Duodenal mucosa (tissue), 2 donors: ENCODE results near the gene RNF213.
"Not testable (repeated sequence)": the region's sequence is repeated elsewhere in the genome, so short reads cannot be mapped to it uniquely, and the experiment has no call there.

Source experiments
- H3K27ac ChIP-seq: one replicate; pipeline ENCODE4 v1.7.0; 2013; ENCODE audit warnings: low read depth, low read length
- H3K27me3 ChIP-seq, 2 donors: one replicate each; pipeline ENCODE4 v1.7.0; 2013; ENCODE audit warnings: low read length in 2 of 2, control low read depth in 1 of 2; ENCODE audit not compliant: insufficient read depth in 2 of 2, control insufficient read depth in 1 of 2
- H3K36me3 ChIP-seq, 2 donors: one replicate each; pipeline ENCODE4 v1.7.0; 2013; ENCODE audit warnings: low read length in 2 of 2, control low read depth in 1 of 2; ENCODE audit not compliant: insufficient read depth in 2 of 2, control insufficient read depth in 1 of 2
- H3K4me1 ChIP-seq, 2 donors: one replicate each; pipeline ENCODE4 v1.7.0; 2013; ENCODE audit warnings: low read length in 2 of 2, control low read depth in 1 of 2; ENCODE audit not compliant: insufficient read depth in 2 of 2, control insufficient read depth in 1 of 2
- H3K4me3 ChIP-seq, 2 donors: one replicate each; pipeline ENCODE4 v1.7.0; 2013; ENCODE audit warnings: low read length in 2 of 2, low read depth in 1 of 2
- H3K9ac ChIP-seq, 2 donors: one replicate each; pipeline ENCODE4 v1.7.0; 2013; ENCODE audit warnings: low read length in 2 of 2, low read depth in 1 of 2
- H3K9me3 ChIP-seq, 2 donors: one replicate each; pipeline ENCODE4 v1.7.0; 2013; ENCODE audit warnings: low read length in 2 of 2, control low read depth in 1 of 2; ENCODE audit not compliant: control insufficient read depth in 1 of 2

RNF213 gene

DNA sequence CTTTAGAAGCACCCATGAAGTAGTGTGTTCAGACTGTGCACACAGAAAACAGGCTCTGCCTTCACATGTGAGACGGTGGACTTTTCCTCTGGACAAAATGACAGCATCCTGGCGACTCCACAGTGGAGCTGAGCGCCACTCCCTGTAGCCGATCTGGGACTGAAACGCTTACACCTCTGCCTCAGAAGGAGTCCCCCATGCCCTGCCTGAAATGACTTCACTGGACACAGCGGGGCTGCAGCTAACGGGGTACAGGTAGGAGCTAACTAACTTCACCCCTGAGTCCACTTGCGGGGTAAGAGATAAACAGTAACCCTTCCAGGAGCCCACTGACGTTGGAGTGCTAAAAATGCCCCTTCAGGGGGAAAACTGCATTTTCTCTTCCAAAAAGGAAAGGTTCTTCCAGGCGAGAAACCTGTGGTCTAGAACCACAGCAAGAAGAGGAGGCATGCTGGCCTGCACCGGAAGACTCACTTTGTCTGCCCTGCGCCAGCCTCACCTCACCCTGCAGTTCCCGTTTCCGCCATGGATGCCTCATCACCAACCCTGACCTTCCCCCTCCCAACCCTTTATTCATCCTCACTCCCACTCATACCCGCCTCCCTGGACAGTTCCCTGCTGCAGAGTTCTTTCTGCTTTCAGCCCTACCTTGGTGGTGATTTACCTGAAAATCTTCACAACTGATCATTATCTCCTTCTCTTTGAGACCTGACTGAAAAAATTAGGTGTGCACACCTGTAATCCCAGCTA, 134.9 kb downstream of the RNF213 start:
- H3K9me3 ChIP-seq = no peaks in the 10 kb centered on the region
- H3K27ac ChIP-seq = no peak overlapping the region
- no peak overlapping the region for H3K4me3 ChIP-seq
- no peaks in the 10 kb centered on the region for H3K4me1 ChIP-seq
- peaks cover 14 to 49% of the 10 kb centered on the region in 2 donors for H3K36me3 ChIP-seq
- H3K27me3 ChIP-seq = no peaks in the 10 kb centered on the region
- H3K9ac ChIP-seq = no peak overlapping the region

DNA sequence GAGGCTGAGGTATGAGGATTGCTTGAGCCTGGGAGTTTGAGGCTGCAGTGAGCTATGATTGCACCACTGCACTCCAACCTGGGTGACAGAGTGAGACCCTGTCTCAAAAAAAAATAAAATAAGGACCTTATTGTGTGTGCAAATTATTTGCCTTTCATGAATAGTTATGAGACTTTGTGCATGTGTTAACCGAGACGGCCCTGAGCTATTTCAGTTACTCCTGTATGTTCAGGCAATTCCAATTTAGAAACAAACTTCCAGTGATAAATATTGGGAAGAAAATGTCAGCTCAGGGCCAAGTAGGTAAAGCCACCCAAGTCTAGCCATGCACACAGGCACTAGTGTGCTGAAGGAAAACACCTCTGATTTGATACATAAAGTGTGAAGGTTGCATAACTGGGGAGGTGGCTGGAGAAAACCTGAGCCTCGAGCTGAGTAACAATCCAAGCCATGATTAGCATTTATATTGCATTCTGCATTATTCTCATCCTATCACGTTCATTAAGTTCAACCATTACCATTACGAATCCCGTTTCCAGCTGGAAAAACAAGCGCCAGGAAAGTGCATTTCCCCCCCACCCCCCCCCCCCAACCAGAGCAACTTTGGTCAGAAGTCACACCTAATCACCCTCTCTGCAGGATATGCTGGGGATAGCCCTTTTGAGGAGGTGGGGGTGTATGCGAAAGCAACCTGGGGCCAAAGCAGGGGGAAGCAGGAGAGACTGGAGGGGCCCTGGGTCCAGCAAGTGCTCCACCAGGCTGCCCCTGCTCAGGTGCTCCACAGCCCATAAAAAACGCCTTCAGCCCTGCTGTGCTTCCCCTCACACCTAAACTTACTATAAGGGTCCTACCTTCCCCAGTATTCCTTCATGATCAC, 135.7 kb downstream of the RNF213 start:
- Histone ChIP-seq H3K27ac (no peak overlapping the region), H3K9me3 (no peaks in the 10 kb centered on the region), H3K36me3 (peaks cover 14 to 42% of the 10 kb centered on the region in 2 donors), H3K9ac (no peak overlapping the region), H3K4me1 (no peaks in the 10 kb centered on the region), H3K27me3 (no peaks in the 10 kb centered on the region), H3K4me3 (no peak overlapping the region)

DNA sequence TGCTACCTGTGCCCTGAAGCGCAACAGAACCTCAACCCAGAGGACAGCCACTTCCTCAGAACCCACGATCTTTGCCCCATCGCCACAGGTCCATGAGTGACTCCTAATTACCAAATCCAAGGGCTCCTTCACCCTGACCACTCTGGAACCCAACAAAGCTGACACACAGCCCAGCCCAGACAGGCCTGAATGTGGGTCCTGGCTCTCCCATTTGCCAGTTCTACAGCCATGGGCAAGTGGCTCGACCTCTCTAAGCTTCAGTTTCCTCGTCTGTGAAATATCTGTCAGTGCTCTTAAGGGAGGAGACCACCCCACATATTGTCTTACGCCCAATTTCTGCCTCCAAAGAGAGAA, 136.4 kb downstream of the RNF213 start:
- Histone ChIP-seq H3K4me3 (no peak overlapping the region), H3K36me3 (peaks cover 14 to 37% of the 10 kb centered on the region in 2 donors), H3K27me3 (no peaks in the 10 kb centered on the region), H3K9ac (no peak overlapping the region), H3K9me3 (no peaks in the 10 kb centered on the region), H3K27ac (no peak overlapping the region), H3K4me1 (no peaks in the 10 kb centered on the region)

DNA sequence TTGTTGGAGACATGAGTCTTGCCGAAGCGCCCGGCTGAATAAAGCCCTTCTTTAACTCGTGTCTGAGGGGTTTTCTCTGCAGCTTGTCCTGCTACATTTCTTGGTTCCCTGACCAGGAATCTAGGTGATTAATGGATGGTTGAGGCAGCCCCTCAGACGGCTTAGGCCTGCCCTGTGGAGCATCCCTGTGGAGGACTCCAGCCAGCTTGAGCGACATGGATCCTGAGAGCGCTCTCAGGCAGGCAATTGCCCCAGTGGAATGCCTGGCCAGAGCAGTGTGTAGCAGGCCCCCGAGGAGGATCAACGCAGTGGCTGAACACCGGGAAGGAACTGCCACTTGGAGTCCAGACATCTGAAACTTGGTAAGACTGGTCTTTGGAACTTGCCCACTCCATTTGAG, 137.0 kb downstream of the RNF213 start:
- H3K9me3 ChIP-seq = no peaks in the 10 kb centered on the region
- no peaks in the 10 kb centered on the region for H3K27me3 ChIP-seq
- H3K4me3 ChIP-seq = no peak overlapping the region
- H3K4me1 ChIP-seq = no peaks in the 10 kb centered on the region
- no peak overlapping the region for H3K9ac ChIP-seq
- no peak overlapping the region for H3K27ac ChIP-seq
- H3K36me3 ChIP-seq = peaks cover 14 to 33% of the 10 kb centered on the region in 2 donors

GRCh38 chr17:80401086-80401485, 140.4 kb downstream of the RNF213 start:
- H3K4me3 ChIP-seq, H3K4me1 ChIP-seq, H3K27me3 ChIP-seq, H3K9ac ChIP-seq, H3K36me3 ChIP-seq, H3K9me3 ChIP-seq, H3K27ac ChIP-seq: not testable (repeated sequence)

GRCh38 chr17:80402102-80402501, 141.4 kb downstream of the RNF213 start:
- H3K27ac ChIP-seq, H3K9ac ChIP-seq, H3K4me3 ChIP-seq, H3K4me1 ChIP-seq, H3K27me3 ChIP-seq, H3K36me3 ChIP-seq, H3K9me3 ChIP-seq: not testable (repeated sequence)

GRCh38 chr17:80402959-80403358, 142.3 kb downstream of the RNF213 start:
- Histone ChIP-seq H3K36me3 (no peaks in the 10 kb centered on the region), H3K9me3 (no peaks in the 10 kb centered on the region), H3K27ac (no peak overlapping the region), H3K4me3 (no peak overlapping the region), H3K9ac (no peak overlapping the region), H3K27me3 (no peaks in the 10 kb centered on the region), H3K4me1 (no peaks in the 10 kb centered on the region)

GRCh38 chr17:80406146-80406545, 145.5 kb downstream of the RNF213 start:
- Histone ChIP-seq H3K27ac (no peak overlapping the region), H3K4me3 (no peak overlapping the region), H3K36me3 (no peaks in the 10 kb centered on the region), H3K9me3 (no peaks in the 10 kb centered on the region), H3K4me1 (no peaks in the 10 kb centered on the region), H3K27me3 (no peaks in the 10 kb centered on the region), H3K9ac (no peak overlapping the region)

DNA sequence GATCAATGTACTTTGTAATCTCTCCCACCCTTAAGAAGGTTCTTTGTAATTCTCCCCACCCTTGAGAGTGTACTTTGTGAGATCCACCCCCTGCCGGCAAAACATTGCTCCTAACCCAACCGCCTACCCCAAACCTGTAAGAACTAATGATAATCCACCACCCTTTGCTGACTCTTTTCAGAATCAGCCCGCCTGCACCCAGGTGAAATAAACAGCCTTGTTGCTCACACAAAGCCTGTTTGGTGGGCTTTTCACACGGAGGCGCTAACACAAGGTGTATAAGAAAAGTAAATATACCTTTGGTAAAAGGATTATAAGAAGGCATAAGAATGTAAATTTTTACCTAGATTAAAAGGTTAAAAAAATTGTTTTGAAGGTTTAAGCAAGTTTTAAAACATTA, 147.3 kb downstream of the RNF213 start:
- not testable (repeated sequence) for H3K4me3 ChIP-seq, H3K9me3 ChIP-seq, H3K9ac ChIP-seq, H3K27ac ChIP-seq, H3K27me3 ChIP-seq, H3K36me3 ChIP-seq, H3K4me1 ChIP-seq

DNA sequence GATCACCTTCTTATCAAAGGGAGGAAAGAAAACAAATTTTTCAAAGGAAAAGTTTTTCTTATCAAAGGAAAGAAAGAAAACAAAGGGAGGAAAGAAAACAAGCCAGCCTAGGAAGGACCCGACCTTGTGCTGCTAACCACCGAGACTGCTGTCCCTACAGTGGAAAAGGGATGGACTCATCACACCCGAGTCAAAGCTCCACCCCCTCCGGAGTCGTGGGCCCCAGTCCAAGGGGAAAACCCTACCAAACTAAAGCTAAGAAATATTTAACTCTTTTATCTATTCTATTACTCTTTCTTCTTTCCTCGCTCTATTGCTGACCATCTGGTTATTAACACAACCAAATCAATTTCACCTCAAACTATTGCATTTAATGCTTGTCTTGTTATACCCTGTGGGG, 148.2 kb downstream of the RNF213 start:
- peaks cover under 1 to 3% of the 10 kb centered on the region in 2 donors for H3K4me1 ChIP-seq
- H3K27ac ChIP-seq = no peak overlapping the region
- no peaks in the 10 kb centered on the region for H3K9me3 ChIP-seq
- no peak overlapping the region for H3K9ac ChIP-seq
- H3K4me3 ChIP-seq = no peak overlapping the region
- H3K27me3 ChIP-seq = peaks cover 6% of the 10 kb centered on the region in 2 donors
- no peaks in the 10 kb centered on the region for H3K36me3 ChIP-seq
